Forelimb muscle (tissue), 1 donor: ENCODE data around the gene GATD1. TPM values are rescaled to one million over a fixed set of nuclear protein-coding genes. Genes with fewer than 3 reads are reported as not detected.

Experiments used
- DNase-seq: peaks from one replicate; pipeline ENCODE4 v3.0.0-alpha.2; 2013; ENCODE audit warnings: low read depth
- polyA plus RNA-seq: library from polyadenylated mRNA; unstranded; fragments of 120-200 nt; gene quantifications from one replicate; pipeline ENCODE4 v1.2.1, GENCODE V29; 2013; ENCODE audit not compliant: insufficient read length

The GATD1 gene
- polyA plus RNA-seq, 1 donor = 40.5 TPM

GRCh38 chr11:795634-796564, 18.6 kb upstream of the GATD1 start:
- no peak for DNase-seq

GRCh38 chr11:794766-795633, 17.7 kb upstream of the GATD1 start:
- no peak for DNase-seq

GRCh38 chr11:794013-794765, 16.9 kb upstream of the GATD1 start:
- DNase-seq = no peak

GRCh38 chr11:793556-793955, 16.3 kb upstream of the GATD1 start:
- no peak for DNase-seq

- DNase-seq = no peak
These were observed 15.6 kb upstream of the GATD1 start for GRCh38 chr11:792873-793272.

GRCh38 chr11:792535-792821, 15.2 kb upstream of the GATD1 start:
- DNase-seq = no peak

- no peak for DNase-seq
These were observed 14.6 kb upstream of the GATD1 start for GRCh38 chr11:791658-792534.

- DNase-seq = no peak
These were observed 13.7 kb upstream of the GATD1 start for GRCh38 chr11:790721-791564.

GRCh38 chr11:789943-790342, 12.7 kb upstream of the GATD1 start, which contains the start of gene CEND1:
Gene CEND1 (minus strand): TSS chr11:790090. CDS start chr11:788576, 1,514 bp downstream.
- DNase-seq = no peak

- DNase-seq = no peak
These were observed 12.0 kb upstream of the GATD1 start for GRCh38 chr11:788953-789940.

- DNase-seq = no peak
These were observed 10.8 kb upstream of the GATD1 start for GRCh38 chr11:788009-788640.

- DNase-seq = no peak
These were observed 9.9 kb upstream of the GATD1 start for GRCh38 chr11:787084-787675.

GRCh38 chr11:786235-787083, 9.2 kb upstream of the GATD1 start:
- DNase-seq = no peak

- DNase-seq = no peak
These were observed 6.3 kb upstream of the GATD1 start for GRCh38 chr11:783581-784015.

GRCh38 chr11:782264-783174, 5.2 kb upstream of the GATD1 start:
- DNase-seq = no peak
